CD8-positive, alpha-beta memory T cell (primary cell): Measurements from ENCODE around the gene KHDC4. TPM values are rescaled to one million over a fixed set of nuclear protein-coding genes. Genes with fewer than 3 reads are reported as not detected.

Experiments
- CTCF ChIA-PET: fragments of 350-600 bp; sonication (Branson Sonifier 250); formaldehyde crosslinking; loops from one replicate; lab custom pipeline; 2021; ENCODE audit warnings: antibody characterized with exemption; lab: Charles Lee
- POLR2A ChIA-PET: fragments of 350-600 bp; sonication (Branson Sonifier 250); formaldehyde crosslinking; loops from one replicate; lab custom pipeline; 2021; ENCODE audit warnings: antibody characterized with exemption; lab: Charles Lee
- DNase-seq, 5 donors: peaks; one replicate each; pipeline versions ENCODE4 v3.0.0 to v3.0.0-alpha.2; 2020 to 2022; ENCODE audit warnings: mixed read lengths in 1 of 5
- H3K27ac ChIP-seq: one replicate; pipeline ENCODE4 v1.7.0; 2013; ENCODE audit warnings: low read depth, mild to moderate bottlenecking, low read length, moderate library complexity
- H3K27me3 ChIP-seq: 2 replicates; pipeline ENCODE4 v1.7.0; 2013; ENCODE audit warnings: low read length, mild to moderate bottlenecking; ENCODE audit not compliant: insufficient read depth, poor library complexity, severe bottlenecking
- H3K36me3 ChIP-seq: 2 replicates; pipeline ENCODE4 v1.7.0; 2013; ENCODE audit warnings: mild to moderate bottlenecking, low read length, moderate library complexity; ENCODE audit not compliant: insufficient read depth
- H3K4me1 ChIP-seq: 2 replicates; pipeline ENCODE4 v1.7.0; 2013; ENCODE audit warnings: mild to moderate bottlenecking, low read length, moderate library complexity; ENCODE audit not compliant: insufficient read depth
- H3K4me3 ChIP-seq: 2 replicates; pipeline ENCODE4 v1.7.0; 2013; ENCODE audit warnings: mild to moderate bottlenecking, low read length
- H3K9me3 ChIP-seq: 2 replicates; pipeline ENCODE4 v1.7.0; 2013; ENCODE audit warnings: mild to moderate bottlenecking, low read length
- H3K27ac Mint-ChIP-seq, 8 donors: one replicate each; pipeline ENCODE4 v1.8.0; 2020 to 2021; ENCODE audit warnings: mixed read lengths in 8 of 8, mild to moderate bottlenecking in 6 of 8, inconsistent platforms in 3 of 8, moderate library complexity in 3 of 8
- H3K27me3 Mint-ChIP-seq, 2 donors: one replicate each; pipeline ENCODE4 v1.8.0; 2020 to 2021; ENCODE audit warnings: mixed read lengths in 2 of 2, mild to moderate bottlenecking in 1 of 2, moderate library complexity in 1 of 2
- H3K36me3 Mint-ChIP-seq, 3 donors: one replicate each; pipeline ENCODE4 v1.8.0; 2020 to 2021; ENCODE audit warnings: mixed read lengths in 3 of 3, inconsistent platforms in 1 of 3, mild to moderate bottlenecking in 1 of 3
- H3K4me1 Mint-ChIP-seq, 3 donors: one replicate each; pipeline ENCODE4 v1.8.0; 2020 to 2021; ENCODE audit warnings: mixed read lengths in 3 of 3, inconsistent platforms in 1 of 3, mild to moderate bottlenecking in 1 of 3
- H3K4me3 Mint-ChIP-seq, 7 donors: one replicate each; pipeline ENCODE4 v1.8.0; 2020 to 2021; ENCODE audit warnings: mixed read lengths in 7 of 7, mild to moderate bottlenecking in 6 of 7, moderate library complexity in 4 of 7, inconsistent platforms in 2 of 7
- H3K9me3 Mint-ChIP-seq, 5 donors: one replicate each; pipeline ENCODE4 v1.8.0; 2020 to 2022; ENCODE audit warnings: mixed read lengths in 5 of 5, mild to moderate bottlenecking in 3 of 5, moderate library complexity in 2 of 5, inconsistent platforms in 1 of 5
- polyA plus RNA-seq: library from polyadenylated mRNA; unstranded; fragments of 300-500 nt; fragmentation: Illumina TruSeq; gene quantifications from one replicate; pipeline ENCODE4 v1.2.3, GENCODE V29; 2021
- total RNA-seq, 2 experiments: library from RNA; stranded (reverse); gene quantifications; one replicate each; pipeline ENCODE4 v1.2.3, GENCODE V29; 2021

The KHDC4 gene
- total and polyA plus RNA-seq, 3 experiments from 2014 or later = 8.2 to 61.2 (median 58.8) TPM

DNA sequence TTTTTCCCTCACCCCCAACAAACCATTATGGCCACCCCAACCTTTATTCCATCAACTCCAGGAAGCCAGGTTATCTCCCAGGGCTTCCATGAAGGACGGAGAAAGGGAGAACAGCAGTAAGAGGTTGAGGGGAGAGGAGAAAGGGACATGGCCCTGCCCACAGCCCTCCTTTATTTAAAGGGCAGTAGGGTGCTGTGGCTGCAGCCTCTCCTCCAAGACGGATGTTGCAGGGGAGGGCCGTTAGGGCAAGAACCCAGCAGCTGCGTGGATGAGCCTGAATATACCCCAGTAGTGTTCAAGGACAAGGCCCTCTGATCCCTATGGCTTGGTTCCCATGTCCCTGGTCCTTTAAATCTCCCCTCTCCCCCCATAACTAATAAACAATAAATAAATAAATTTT, 13.1 kb upstream of the KHDC4 start:
- H3K4me3 ChIP-seq = no peak overlapping the region
- POLR2A ChIA-PET = interaction anchor here (0.6 kb wide), 1 partner anchor 54 kb away, joined by 3 read pairs; no protein-coding TSS in a partner anchor

DNA sequence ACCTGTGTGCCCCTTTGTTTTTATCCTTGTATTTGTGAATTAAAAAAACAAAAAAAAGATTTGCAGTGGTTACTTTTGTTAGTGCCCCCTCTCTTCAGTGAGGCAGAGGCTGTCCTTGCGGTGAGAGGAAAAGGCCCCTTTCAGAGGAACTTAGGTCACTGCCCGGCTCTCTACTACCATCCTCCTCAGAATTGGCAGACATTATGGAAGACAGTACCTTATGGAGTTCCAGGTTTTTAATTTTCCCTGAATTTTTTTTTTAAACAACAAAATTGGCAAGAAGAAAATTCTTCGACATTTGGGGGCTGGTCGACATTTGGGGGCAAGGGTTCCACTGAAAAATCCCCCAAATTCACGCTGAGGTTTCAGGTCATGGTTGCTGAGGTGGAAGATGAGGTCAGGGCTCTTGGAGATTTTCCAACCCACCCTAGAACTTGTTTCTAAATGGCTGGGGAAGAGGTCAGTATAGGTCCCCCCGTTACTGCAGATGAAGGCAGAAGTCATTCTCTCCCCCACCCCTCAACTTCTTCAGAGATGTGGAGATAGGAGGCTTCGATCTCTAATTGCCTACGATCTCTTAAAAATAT, 12.5 kb upstream of the KHDC4 start:
- no peaks in the 10 kb centered on the region for H3K27me3 Mint-ChIP-seq
- H3K9me3 ChIP-seq = no peaks in the 10 kb centered on the region
- no peaks in the 10 kb centered on the region for H3K9me3 Mint-ChIP-seq
- H3K4me1 Mint-ChIP-seq = peaks cover 23 to 44% (median 33%) of the 10 kb centered on the region in 3 donors
- ChIA-PET POLR2A (interaction anchor here (1.0 kb wide), 3 partner anchors 9 to 14 kb away, joined by 4 to 10 read pairs (median 4); partner anchors contain the start of gene KHDC4), CTCF (interaction anchor here (1.0 to 4.0 kb wide), 4 partner anchors 13 to 43 kb away, joined by 4 to 18 read pairs (median 6); partner anchors contain the start of genes ARHGEF2 and KHDC4)
- no peaks in the 10 kb centered on the region for H3K27me3 ChIP-seq
- H3K4me3 Mint-ChIP-seq = peak overlapping the region; percentile 5 to 88 (median 53)
- peaks cover 32% of the 10 kb centered on the region for H3K4me1 ChIP-seq
- no peak overlapping the region for H3K4me3 ChIP-seq
- no peak for DNase-seq
- H3K36me3 Mint-ChIP-seq = peaks cover 0 to 47% (median 7%) of the 10 kb centered on the region in 3 donors
- H3K27ac Mint-ChIP-seq = peak overlapping the region; percentile 83 to 95 (median 90)
- peak overlapping the region; percentile 32 for H3K27ac ChIP-seq
- peaks cover 27% of the 10 kb centered on the region for H3K36me3 ChIP-seq

More for the DNA sequence above, 13.1 kb upstream of the KHDC4 start:
- Histone ChIP-seq H3K4me1 (peaks cover 31% of the 10 kb centered on the region), H3K9me3 (no peaks in the 10 kb centered on the region), H3K36me3 (peaks cover 32% of the 10 kb centered on the region), H3K27me3 (no peaks in the 10 kb centered on the region), H3K27ac (no peak overlapping the region)
- Mint-ChIP-seq H3K27me3 (no peaks in the 10 kb centered on the region), H3K36me3 (peaks cover 0 to 53% (median 7%) of the 10 kb centered on the region in 3 donors), H3K27ac (peak overlapping the region; percentile 83 to 95 (median 90)), H3K4me3 (peak overlapping the region in 3 of 7 donors; percentile 23 to 53 (median 31)), H3K9me3 (no peaks in the 10 kb centered on the region), H3K4me1 (peaks cover 23 to 38% (median 28%) of the 10 kb centered on the region in 3 donors)
- CTCF ChIA-PET = interaction anchor here (0.9 kb wide), 1 partner anchor 11 kb away, joined by 3 read pairs; no protein-coding TSS in a partner anchor
- no peak for DNase-seq

DNA sequence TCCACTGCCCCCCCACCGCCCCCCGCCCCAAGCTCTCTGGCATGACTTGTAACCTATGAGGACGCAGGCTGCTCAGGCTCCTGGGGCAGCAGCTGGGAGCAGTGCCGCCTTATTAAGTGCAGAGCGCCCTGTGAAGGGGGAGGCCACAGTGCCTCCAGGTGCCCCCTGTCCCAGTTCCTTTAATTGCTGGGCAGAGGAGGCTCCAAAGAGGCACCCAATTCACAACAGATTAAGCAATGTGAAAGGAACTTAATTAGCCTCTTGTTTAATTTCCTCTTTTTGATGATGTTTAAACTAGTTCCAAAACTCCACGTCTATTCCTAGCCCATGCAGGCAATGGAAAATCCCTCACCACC, 10.2 kb upstream of the KHDC4 start:
- no peak for DNase-seq
- peaks cover 41 to 63% (median 49%) of the 10 kb centered on the region in 3 donors for H3K4me1 Mint-ChIP-seq
- H3K4me3 ChIP-seq = no peak overlapping the region
- H3K4me3 Mint-ChIP-seq = peak overlapping the region in 2 of 7 donors; percentile 15 to 21
- H3K27me3 Mint-ChIP-seq = no peaks in the 10 kb centered on the region
- H3K36me3 ChIP-seq = peaks cover 8% of the 10 kb centered on the region
- no peaks in the 10 kb centered on the region for H3K9me3 Mint-ChIP-seq
- no peaks in the 10 kb centered on the region for H3K9me3 ChIP-seq
- H3K4me1 ChIP-seq = peaks cover 50% of the 10 kb centered on the region
- CTCF ChIA-PET = interaction anchor here (1.4 to 4.0 kb wide), 2 partner anchors 10 to 33 kb away, joined by 4 to 18 read pairs; partner anchors contain the start of genes ARHGEF2 and KHDC4
- POLR2A ChIA-PET = interaction anchor here (0.7 to 2.1 kb wide), 3 partner anchors 10 to 37 kb away, joined by 3 to 11 read pairs (median 5); no protein-coding TSS in a partner anchor
- peak overlapping the region; percentile 17 to 95 (median 82) for H3K27ac Mint-ChIP-seq
- no peak overlapping the region for H3K27ac ChIP-seq
- no peaks in the 10 kb centered on the region for H3K27me3 ChIP-seq
- H3K36me3 Mint-ChIP-seq = peaks cover 0 to 28% (median 4%) of the 10 kb centered on the region in 3 donors

DNA sequence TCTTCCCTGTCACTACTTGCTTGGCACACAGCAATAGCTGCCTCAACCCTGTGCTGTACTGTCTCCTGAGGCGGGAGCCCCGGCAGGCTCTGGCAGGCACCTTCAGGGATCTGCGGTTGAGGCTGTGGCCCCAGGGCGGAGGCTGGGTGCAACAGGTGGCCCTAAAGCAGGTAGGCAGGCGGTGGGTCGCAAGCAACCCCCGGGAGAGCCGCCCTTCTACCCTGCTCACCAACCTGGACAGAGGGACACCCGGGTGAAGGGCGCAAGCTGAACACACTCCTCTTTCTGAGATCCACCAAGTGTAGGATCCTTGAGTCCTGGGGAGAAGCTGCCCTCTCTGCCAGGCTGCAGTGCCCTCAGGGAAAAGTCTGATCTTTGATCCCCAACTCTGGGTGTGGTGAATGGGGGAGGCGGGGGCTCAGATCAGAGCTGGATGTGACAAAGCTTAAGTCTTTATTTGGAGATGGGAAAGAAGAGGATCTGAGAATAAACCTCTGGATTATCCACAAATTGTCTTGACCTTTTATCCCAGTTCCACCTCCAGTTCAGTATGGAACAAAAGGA, 8.4 kb upstream of the KHDC4 start:
- Mint-ChIP-seq H3K4me3 (no peak overlapping the region), H3K4me1 (peaks cover 46 to 67% (median 55%) of the 10 kb centered on the region in 3 donors), H3K27me3 (no peaks in the 10 kb centered on the region), H3K9me3 (no peaks in the 10 kb centered on the region), H3K27ac (peak overlapping the region in 2 of 8 donors; percentile 6 to 57), H3K36me3 (peaks cover 0 to 16% (median 4%) of the 10 kb centered on the region in 3 donors)
- no peak overlapping the region for H3K27ac ChIP-seq
- no peaks in the 10 kb centered on the region for H3K27me3 ChIP-seq
- peak in 1 of 5 donors; percentile 32 for DNase-seq
- no peak overlapping the region for H3K4me3 ChIP-seq
- peaks cover 50% of the 10 kb centered on the region for H3K4me1 ChIP-seq
- no peaks in the 10 kb centered on the region for H3K9me3 ChIP-seq
- ChIA-PET POLR2A (interaction anchor here (1.3 kb wide), 1 partner anchor 37 kb away, joined by 3 read pairs; no protein-coding TSS in a partner anchor), CTCF (interaction anchor here (4.0 kb wide), 1 partner anchor 35 kb away, joined by 18 read pairs; the partner anchor contains the start of gene ARHGEF2)
- H3K36me3 ChIP-seq = peaks cover 8% of the 10 kb centered on the region

DNA sequence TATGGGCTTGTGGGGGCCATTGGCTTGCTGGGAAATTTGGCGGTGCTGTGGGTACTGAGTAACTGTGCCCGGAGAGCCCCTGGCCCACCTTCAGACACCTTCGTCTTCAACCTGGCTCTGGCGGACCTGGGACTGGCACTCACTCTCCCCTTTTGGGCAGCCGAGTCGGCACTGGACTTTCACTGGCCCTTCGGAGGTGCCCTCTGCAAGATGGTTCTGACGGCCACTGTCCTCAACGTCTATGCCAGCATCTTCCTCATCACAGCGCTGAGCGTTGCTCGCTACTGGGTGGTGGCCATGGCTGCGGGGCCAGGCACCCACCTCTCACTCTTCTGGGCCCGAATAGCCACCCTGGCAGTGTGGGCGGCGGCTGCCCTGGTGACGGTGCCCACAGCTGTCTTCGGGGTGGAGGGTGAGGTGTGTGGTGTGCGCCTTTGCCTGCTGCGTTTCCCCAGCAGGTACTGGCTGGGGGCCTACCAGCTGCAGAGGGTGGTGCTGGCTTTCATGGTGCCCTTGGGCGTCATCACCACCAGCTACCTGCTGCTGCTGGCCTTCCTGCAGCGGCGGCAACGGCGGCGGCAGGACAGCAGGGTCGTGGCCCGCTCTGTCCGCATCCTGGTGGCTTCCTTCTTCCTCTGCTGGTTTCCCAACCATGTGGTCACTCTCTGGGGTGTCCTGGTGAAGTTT, 7.8 kb upstream of the KHDC4 start:
- Mint-ChIP-seq H3K27me3 (no peaks in the 10 kb centered on the region), H3K9me3 (no peaks in the 10 kb centered on the region), H3K36me3 (peaks cover 0 to 9% (median 3%) of the 10 kb centered on the region in 3 donors), H3K4me1 (peaks cover 43 to 63% (median 50%) of the 10 kb centered on the region in 3 donors), H3K4me3 (no peak overlapping the region), H3K27ac (peak overlapping the region in 2 of 8 donors; percentile 33 to 57)
- POLR2A ChIA-PET = interaction anchor here (0.5 kb wide), 1 partner anchor 98 kb away, joined by 6 read pairs; no protein-coding TSS in a partner anchor
- Histone ChIP-seq H3K4me1 (peaks cover 47% of the 10 kb centered on the region), H3K9me3 (no peaks in the 10 kb centered on the region), H3K4me3 (no peak overlapping the region), H3K36me3 (peaks cover 4% of the 10 kb centered on the region), H3K27me3 (no peaks in the 10 kb centered on the region), H3K27ac (no peak overlapping the region)
- CTCF ChIA-PET = no interaction called here
- no peak for DNase-seq

- POLR2A ChIA-PET = interaction anchor here (0.8 kb wide), 1 partner anchor 35 kb away, joined by 3 read pairs; no protein-coding TSS in a partner anchor
- Mint-ChIP-seq H3K27me3 (no peaks in the 10 kb centered on the region), H3K36me3 (peaks cover 0 to 2% (median 0%) of the 10 kb centered on the region in 3 donors), H3K4me1 (peaks cover 35 to 55% (median 43%) of the 10 kb centered on the region in 3 donors), H3K27ac (peak within 1 kb of the TSS; percentile 50 to 85 (median 72)), H3K4me3 (peak within 1 kb of the TSS in 1 of 7 donors; percentile 11), H3K9me3 (no peaks in the 10 kb centered on the region)
- no peak within 1 kb of the TSS for H3K4me3 ChIP-seq
- H3K27ac ChIP-seq = no peak within 1 kb of the TSS
- peaks cover 39% of the 10 kb centered on the region for H3K4me1 ChIP-seq
- DNase-seq = no peak
- H3K27me3 ChIP-seq = no peaks in the 10 kb centered on the region
- CTCF ChIA-PET = interaction anchor here (0.9 to 3.7 kb wide), 2 partner anchors 35 to 49 kb away, joined by 3 to 44 read pairs; no protein-coding TSS in a partner anchor
- H3K9me3 ChIP-seq = no peaks in the 10 kb centered on the region
- no peaks in the 10 kb centered on the region for H3K36me3 ChIP-seq
Measured at GRCh38 chr1:155940993-155941844, 7.0 kb upstream of the KHDC4 start, which contains the start of gene RXFP4. RXFP4 (plus strand) TSS chr1:155941638; CDS start chr1:155941710, 72 bp downstream.
